HepG2 (cell line): ENCODE results near the gene SEZ6. TPM values are rescaled to one million over a fixed set of nuclear protein-coding genes. Genes with fewer than 3 reads are reported as not detected.

ENCODE experiments used
- GATAD2A ChIP-seq: IDR thresholded peaks from 2 replicates; pipeline ENCODE4 v1.6.1; 2016
- HOXA5 ChIP-seq: sonication (generic); formaldehyde crosslinking; IDR thresholded peaks from 2 replicates; pipeline ENCODE4 v1.4.0; 2020; ENCODE audit warnings: missing genetic modification reagents
- KDM5B ChIP-seq: sonication (generic); formaldehyde crosslinking; IDR thresholded peaks from 2 replicates; pipeline ENCODE4 v1.4.0; 2020; ENCODE audit warnings: missing genetic modification reagents, mild to moderate bottlenecking, borderline replicate concordance
- RFX1 ChIP-seq: fragments of 450-650 bp; IDR thresholded peaks from 2 replicates; pipeline ENCODE4 v1.6.1; 2017
- SETDB1 ChIP-seq: sonication (generic); formaldehyde crosslinking; IDR thresholded peaks from 2 replicates; pipeline ENCODE4 v1.5.1; 2020; ENCODE audit warnings: missing genetic modification reagents, mild to moderate bottlenecking, borderline replicate concordance
- SRSF9 ChIP-seq: fragments of 200-400 bp; formaldehyde crosslinking; IDR thresholded peaks from 2 replicates; pipeline ENCODE4 v1.6.1; 2018; ENCODE audit warnings: borderline replicate concordance, mild to moderate bottlenecking, low read depth, low read length; ENCODE audit not compliant: insufficient read depth, poor library complexity, severe bottlenecking
- THYN1 ChIP-seq: sonication (generic); formaldehyde crosslinking; IDR thresholded peaks from 2 replicates; pipeline ENCODE4 v1.8.1; 2023; ENCODE audit warnings: low read depth, mild to moderate bottlenecking, moderate library complexity, missing genetic modification reagents, borderline replicate concordance
- ZMYM4 ChIP-seq: sonication (generic); formaldehyde crosslinking; IDR thresholded peaks from 2 replicates; pipeline ENCODE4 v1.8.1; 2023; ENCODE audit warnings: mild to moderate bottlenecking, missing genetic modification reagents
- ZNF20 ChIP-seq: sonication (generic); formaldehyde crosslinking; IDR thresholded peaks from 2 replicates; pipeline ENCODE4 v1.4.0; 2020; ENCODE audit warnings: mild to moderate bottlenecking, moderate library complexity, missing genetic modification reagents
- ZNF496 ChIP-seq: sonication (generic); formaldehyde crosslinking; IDR thresholded peaks from 2 replicates; pipeline ENCODE4 v1.8.1; 2023; ENCODE audit warnings: mild to moderate bottlenecking, moderate library complexity, missing genetic modification reagents; ENCODE audit not compliant: insufficient replicate concordance
- ZNF567 ChIP-seq: sonication (generic); formaldehyde crosslinking; IDR thresholded peaks from 2 replicates; pipeline ENCODE4 v1.8.1; 2023; ENCODE audit warnings: mild to moderate bottlenecking, missing genetic modification reagents, borderline replicate concordance
- polyA plus RNA-seq, 8 experiments: library from polyadenylated mRNA; depleted of rRNA in 3 of 8; stranded (reverse) in 7 of 8; unstranded in 1 of 8; fragments of >200 nt; fragmentation: Illumina TruSeq in 4 of 8; extraction: Trizol in 4 of 8; gene quantifications; 2 replicates each; pipeline versions ENCODE4 v1.2.1 to v1.2.3, GENCODE V29; 2011 to 2016; ENCODE audit warnings: low read depth in 4 of 8, missing spikeins in 1 of 8, mixed read lengths in 1 of 8; ENCODE audit not compliant: insufficient read depth in 1 of 8
- total RNA-seq, 5 experiments: library from RNA; depleted of rRNA; stranded (reverse); fragments of >200 nt; fragmentation: Illumina TruSeq; extraction: Trizol; gene quantifications; 2 replicates each; pipeline ENCODE4 v1.2.3, GENCODE V29; 2016; ENCODE audit warnings: low read depth in 1 of 5
- TF ChIP-seq, protein P1 (sequence below): sonication (generic); formaldehyde crosslinking; IDR thresholded peaks from 2 replicates; pipeline ENCODE4 v1.5.1; 2020; ENCODE audit warnings: mild to moderate bottlenecking, missing genetic modification reagents
- TF ChIP-seq, protein P2 (sequence below): sonication (generic); formaldehyde crosslinking; IDR thresholded peaks from 2 replicates; pipeline ENCODE4 v1.5.1; 2020; ENCODE audit warnings: mild to moderate bottlenecking, missing genetic modification reagents, moderate library complexity
- TF ChIP-seq, protein P3 (sequence below): sonication (generic); formaldehyde crosslinking; IDR thresholded peaks from 2 replicates; pipeline ENCODE4 v1.4.0; 2020; ENCODE audit warnings: mild to moderate bottlenecking, missing genetic modification reagents, borderline replicate concordance
- TF ChIP-seq, protein P4 (sequence below): sonication (generic); formaldehyde crosslinking; IDR thresholded peaks from 2 replicates; pipeline ENCODE4 v1.9.0; 2021; ENCODE audit warnings: missing genetic modification reagents, mild to moderate bottlenecking, borderline replicate concordance

The SEZ6 gene
- total and polyA plus RNA-seq, 2 of the 13 experiments (the other 11 are each of a cell fraction or from before 2014, with no cell fraction given): not detected

DNA sequence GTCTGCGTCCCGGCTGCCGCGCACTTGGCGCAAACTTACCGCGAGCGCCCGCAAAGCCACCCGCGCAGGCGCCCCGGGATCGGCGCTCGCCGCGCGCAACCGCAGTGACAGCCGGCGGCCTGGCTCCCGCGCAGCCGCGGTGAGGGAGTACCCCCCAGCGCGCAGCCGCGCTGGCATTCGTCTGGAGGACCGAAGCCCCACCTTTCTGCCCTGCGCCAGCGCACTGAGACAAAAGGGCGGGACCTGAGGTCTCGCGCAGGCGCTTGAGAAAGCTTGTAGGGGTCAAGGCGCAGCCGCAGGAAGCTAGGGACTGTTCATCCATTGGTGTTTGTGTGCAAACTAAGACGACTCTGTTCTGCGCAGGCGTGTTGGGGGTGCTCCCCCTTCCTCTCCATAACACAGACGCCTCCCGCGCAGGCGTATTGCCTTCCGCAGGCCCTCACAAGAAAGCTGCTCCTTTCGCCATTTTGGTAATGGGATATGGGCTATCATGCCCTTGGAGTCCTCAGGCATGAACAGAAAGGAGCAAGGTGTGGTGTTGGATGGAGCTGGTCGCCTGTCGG lies 54.3 kb downstream of the SEZ6 start, which contains the start of gene PHF12 (continued):
- TF ChIP-seq, protein P1, sequence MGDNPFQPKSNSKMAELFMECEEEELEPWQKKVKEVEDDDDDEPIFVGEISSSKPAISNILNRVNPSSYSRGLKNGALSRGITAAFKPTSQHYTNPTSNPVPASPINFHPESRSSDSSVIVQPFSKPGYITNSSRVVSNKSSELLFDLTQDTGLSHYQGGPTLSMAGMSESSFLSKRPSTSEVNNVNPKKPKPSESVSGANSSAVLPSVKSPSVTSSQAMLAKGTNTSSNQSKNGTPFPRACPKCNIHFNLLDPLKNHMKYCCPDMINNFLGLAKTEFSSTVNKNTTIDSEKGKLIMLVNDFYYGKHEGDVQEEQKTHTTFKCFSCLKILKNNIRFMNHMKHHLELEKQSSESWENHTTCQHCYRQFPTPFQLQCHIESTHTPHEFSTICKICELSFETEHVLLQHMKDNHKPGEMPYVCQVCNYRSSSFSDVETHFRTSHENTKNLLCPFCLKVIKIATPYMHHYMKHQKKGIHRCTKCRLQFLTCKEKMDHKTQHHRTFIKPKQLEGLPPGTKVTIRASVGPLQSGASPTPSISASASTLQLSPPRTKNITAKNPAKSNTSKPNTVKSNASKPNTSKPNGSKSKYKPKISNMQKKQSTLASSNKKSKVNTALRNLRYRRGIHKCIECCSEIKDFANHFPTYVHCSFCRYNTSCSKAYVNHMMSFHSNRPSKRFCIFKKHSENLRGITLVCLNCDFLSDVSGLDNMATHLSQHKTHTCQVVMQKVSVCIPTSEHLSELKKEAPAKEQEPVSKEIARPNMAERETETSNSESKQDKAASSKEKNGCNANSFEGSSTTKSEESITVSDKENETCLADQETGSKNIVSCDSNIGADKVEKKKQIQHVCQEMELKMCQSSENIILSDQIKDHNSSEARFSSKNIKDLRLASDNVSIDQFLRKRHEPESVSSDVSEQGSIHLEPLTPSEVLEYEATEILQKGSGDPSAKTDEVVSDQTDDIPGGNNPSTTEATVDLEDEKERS (CRISPR knock-in tag): no peak
- TF ChIP-seq SRSF9: no peak
- TF ChIP-seq ZNF496: no peak
- no peak for TF ChIP-seq SETDB1
- no peak for TF ChIP-seq ZNF20 (CRISPR knock-in tag)
- TF ChIP-seq, protein P2, sequence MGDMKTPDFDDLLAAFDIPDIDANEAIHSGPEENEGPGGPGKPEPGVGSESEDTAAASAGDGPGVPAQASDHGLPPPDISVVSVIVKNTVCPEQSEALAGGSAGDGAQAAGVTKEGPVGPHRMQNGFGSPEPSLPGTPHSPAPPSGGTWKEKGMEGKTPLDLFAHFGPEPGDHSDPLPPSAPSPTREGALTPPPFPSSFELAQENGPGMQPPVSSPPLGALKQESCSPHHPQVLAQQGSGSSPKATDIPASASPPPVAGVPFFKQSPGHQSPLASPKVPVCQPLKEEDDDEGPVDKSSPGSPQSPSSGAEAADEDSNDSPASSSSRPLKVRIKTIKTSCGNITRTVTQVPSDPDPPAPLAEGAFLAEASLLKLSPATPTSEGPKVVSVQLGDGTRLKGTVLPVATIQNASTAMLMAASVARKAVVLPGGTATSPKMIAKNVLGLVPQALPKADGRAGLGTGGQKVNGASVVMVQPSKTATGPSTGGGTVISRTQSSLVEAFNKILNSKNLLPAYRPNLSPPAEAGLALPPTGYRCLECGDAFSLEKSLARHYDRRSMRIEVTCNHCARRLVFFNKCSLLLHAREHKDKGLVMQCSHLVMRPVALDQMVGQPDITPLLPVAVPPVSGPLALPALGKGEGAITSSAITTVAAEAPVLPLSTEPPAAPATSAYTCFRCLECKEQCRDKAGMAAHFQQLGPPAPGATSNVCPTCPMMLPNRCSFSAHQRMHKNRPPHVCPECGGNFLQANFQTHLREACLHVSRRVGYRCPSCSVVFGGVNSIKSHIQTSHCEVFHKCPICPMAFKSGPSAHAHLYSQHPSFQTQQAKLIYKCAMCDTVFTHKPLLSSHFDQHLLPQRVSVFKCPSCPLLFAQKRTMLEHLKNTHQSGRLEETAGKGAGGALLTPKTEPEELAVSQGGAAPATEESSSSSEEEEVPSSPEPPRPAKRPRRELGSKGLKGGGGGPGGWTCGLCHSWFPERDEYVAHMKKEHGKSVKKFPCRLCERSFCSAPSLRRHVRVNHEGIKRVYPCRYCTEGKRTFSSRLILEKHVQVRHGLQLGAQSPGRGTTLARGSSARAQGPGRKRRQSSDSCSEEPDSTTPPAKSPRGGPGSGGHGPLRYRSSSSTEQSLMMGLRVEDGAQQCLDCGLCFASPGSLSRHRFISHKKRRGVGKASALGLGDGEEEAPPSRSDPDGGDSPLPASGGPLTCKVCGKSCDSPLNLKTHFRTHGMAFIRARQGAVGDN (CRISPR knock-in tag): peak; percentile 30; the same call in 1 of the 2 replicates
- no peak for TF ChIP-seq KDM5B
- no peak for TF ChIP-seq RFX1
- TF ChIP-seq, protein P3, sequence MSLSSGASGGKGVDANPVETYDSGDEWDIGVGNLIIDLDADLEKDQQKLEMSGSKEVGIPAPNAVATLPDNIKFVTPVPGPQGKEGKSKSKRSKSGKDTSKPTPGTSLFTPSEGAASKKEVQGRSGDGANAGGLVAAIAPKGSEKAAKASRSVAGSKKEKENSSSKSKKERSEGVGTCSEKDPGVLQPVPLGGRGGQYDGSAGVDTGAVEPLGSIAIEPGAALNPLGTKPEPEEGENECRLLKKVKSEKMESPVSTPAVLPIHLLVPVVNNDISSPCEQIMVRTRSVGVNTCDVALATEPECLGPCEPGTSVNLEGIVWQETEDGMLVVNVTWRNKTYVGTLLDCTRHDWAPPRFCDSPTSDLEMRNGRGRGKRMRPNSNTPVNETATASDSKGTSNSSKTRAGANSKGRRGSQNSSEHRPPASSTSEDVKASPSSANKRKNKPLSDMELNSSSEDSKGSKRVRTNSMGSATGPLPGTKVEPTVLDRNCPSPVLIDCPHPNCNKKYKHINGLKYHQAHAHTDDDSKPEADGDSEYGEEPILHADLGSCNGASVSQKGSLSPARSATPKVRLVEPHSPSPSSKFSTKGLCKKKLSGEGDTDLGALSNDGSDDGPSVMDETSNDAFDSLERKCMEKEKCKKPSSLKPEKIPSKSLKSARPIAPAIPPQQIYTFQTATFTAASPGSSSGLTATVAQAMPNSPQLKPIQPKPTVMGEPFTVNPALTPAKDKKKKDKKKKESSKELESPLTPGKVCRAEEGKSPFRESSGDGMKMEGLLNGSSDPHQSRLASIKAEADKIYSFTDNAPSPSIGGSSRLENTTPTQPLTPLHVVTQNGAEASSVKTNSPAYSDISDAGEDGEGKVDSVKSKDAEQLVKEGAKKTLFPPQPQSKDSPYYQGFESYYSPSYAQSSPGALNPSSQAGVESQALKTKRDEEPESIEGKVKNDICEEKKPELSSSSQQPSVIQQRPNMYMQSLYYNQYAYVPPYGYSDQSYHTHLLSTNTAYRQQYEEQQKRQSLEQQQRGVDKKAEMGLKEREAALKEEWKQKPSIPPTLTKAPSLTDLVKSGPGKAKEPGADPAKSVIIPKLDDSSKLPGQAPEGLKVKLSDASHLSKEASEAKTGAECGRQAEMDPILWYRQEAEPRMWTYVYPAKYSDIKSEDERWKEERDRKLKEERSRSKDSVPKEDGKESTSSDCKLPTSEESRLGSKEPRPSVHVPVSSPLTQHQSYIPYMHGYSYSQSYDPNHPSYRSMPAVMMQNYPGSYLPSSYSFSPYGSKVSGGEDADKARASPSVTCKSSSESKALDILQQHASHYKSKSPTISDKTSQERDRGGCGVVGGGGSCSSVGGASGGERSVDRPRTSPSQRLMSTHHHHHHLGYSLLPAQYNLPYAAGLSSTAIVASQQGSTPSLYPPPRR (CRISPR knock-in tag): no peak
- no peak for TF ChIP-seq GATAD2A
- TF ChIP-seq ZMYM4: no peak
- TF ChIP-seq HOXA5 (CRISPR knock-in tag): peak; percentile 22
- TF ChIP-seq THYN1 (CRISPR knock-in tag): no peak
- TF ChIP-seq ZNF567: peak; percentile 35; the same call in 1 of the 2 replicates
- TF ChIP-seq, protein P4, sequence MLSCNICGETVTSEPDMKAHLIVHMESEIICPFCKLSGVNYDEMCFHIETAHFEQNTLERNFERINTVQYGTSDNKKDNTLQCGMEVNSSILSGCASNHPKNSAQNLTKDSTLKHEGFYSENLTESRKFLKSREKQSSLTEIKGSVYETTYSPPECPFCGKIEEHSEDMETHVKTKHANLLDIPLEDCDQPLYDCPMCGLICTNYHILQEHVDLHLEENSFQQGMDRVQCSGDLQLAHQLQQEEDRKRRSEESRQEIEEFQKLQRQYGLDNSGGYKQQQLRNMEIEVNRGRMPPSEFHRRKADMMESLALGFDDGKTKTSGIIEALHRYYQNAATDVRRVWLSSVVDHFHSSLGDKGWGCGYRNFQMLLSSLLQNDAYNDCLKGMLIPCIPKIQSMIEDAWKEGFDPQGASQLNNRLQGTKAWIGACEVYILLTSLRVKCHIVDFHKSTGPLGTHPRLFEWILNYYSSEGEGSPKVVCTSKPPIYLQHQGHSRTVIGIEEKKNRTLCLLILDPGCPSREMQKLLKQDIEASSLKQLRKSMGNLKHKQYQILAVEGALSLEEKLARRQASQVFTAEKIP (CRISPR knock-in tag): no peak
